BLaER1 treated with 17β-estradiol and CSF1 and Interleukin-3, amounts not matched to agents 10 nM and 100 nM (cell line): ENCODE data around the gene TMEM253.
A peak's percentile ranks its signal among the peaks of the same experiment; 100 is the strongest.

Experiments used
- H3K27ac ChIP-seq, 11 experiments: shearing (Covaris generic); formaldehyde crosslinking; 2 replicates each; pipeline ENCODE4 v1.8.1; 2022
- H3K27me3 ChIP-seq, 11 experiments: shearing (Covaris generic); formaldehyde crosslinking; 2 replicates each; pipeline ENCODE4 v1.8.1; 2022
- H3K36me3 ChIP-seq, 11 experiments: shearing (Covaris generic); formaldehyde crosslinking; 2 replicates each; pipeline ENCODE4 v1.8.1; 2022
- H3K4me1 ChIP-seq, 10 experiments: shearing (Covaris generic); formaldehyde crosslinking; 2 replicates each; pipeline ENCODE4 v1.8.1; 2022
- H3K4me2 ChIP-seq, 11 experiments: shearing (Covaris generic); formaldehyde crosslinking; 2 replicates each; pipeline ENCODE4 v1.8.1; 2022
- H3K4me3 ChIP-seq, 10 experiments: shearing (Covaris generic); formaldehyde crosslinking; 2 replicates each; pipeline ENCODE4 v1.8.1; 2022
- H3K9ac ChIP-seq, 11 experiments: shearing (Covaris generic); formaldehyde crosslinking; 2 replicates each; pipeline ENCODE4 v1.8.1; 2022
- H3K9me3 ChIP-seq, 11 experiments: shearing (Covaris generic); formaldehyde crosslinking; replicated peaks in 1 of 11; 2 replicates each; pipeline ENCODE4 v1.8.1; 2022
- H4K20me1 ChIP-seq, 11 experiments: shearing (Covaris generic); formaldehyde crosslinking; 2 replicates each; pipeline ENCODE4 v1.8.1; 2022
- Cebpa-rat ChIP-seq, 11 experiments: shearing (Covaris generic); IDR thresholded peaks; 2 replicates each; pipeline ENCODE4 v1.8.1; 2022

The TMEM253 gene

DNA sequence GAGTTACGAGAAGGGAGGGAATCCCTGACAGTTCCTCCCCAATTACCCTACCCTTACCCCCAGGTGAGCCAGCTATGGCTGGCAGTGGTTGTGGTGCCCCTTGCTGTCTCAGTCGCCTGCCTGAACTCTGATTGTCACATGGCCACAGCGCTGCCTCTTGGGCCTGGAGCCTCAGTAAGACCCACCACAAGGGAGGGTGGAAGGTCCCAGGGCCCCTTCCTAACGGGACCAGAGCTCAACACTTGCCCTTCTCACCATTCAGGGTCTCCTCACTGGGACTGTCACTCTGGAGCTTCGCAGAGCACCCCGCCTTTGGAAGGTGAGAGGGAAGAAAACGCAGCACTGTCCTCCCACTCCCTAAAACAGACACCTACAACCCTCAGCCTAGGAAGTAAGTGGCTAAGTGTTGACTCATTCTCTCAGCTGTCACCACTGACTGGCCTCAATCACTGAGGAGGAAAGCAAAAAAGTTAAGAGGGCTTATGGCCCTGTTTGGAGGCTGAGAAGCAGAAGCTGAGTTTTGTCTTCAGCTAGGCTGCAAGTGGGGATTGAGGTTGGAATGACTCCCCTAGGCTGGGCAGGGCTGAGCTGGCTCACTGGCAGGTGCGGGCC lies 1.0 kb downstream of the TMEM253 start:
- no peak overlapping the region for H3K27ac ChIP-seq
- H3K4me3 ChIP-seq, result no peak overlapping the region
- H3K9ac ChIP-seq, result no peak overlapping the region
- H3K27me3 ChIP-seq, result no peaks in the 10 kb centered on the region
- H3K4me1 ChIP-seq, result peaks cover 50 to 75% (median 66%) of the 10 kb centered on the region in 10 experiments
- H3K4me2 ChIP-seq, result peak overlapping the region; percentile 78 to 97 (median 89); a peak in 14 of 22 replicates
- no peak for TF ChIP-seq Cebpa-rat (IDR thresholded peaks at IDR 0.05)
- no peaks in the 10 kb centered on the region for H3K36me3 ChIP-seq
- H3K9me3 ChIP-seq, result no peaks in the 10 kb centered on the region
- H4K20me1 ChIP-seq, result peaks cover 0 to 7% (median 0%) of the 10 kb centered on the region in 11 experiments; a peak in 3 of 22 replicates

DNA sequence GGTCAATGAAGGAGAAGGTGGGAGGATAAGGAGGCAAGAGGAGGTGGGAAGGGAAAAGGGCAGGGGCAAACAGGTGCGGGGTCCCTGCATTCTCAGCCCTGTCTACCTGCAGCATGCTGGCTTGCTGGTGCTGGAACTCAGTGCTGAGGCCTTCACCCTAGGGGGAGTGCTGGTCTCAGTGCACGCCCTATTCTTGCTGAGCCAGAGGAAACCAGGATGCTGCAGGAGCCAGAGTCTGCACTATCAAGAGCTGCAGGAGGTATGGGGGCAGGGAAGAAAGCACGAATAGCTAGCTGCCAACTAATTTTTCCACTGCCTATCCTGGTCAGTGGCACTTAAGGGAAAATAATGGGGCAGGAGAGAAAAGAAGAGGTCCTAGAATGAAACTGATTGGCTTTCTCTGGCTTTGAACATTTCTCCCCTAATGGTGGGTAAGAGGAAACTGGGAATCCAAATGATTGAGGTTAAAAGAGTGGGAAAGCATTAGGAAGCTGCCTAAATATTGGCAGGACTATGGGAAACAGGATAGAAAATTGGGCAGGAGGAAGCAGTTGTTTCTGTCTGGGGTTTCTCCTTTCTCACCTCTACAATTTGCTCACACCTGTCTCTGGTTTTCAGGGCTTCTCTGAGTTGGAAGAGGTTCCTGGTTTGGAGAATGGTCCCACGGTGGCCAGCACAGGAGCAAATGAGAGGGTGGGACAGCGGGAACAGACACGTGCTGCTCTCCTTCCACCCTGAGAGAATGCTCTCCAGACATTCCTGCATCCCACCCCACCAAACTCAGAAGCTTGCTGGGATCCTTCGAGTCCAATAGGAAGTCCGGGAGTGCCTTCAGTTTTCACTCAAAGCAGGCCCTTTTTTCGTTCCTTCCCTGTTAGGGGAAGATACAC lies 1.9 kb downstream of the TMEM253 start:
- Histone ChIP-seq H3K36me3 (no peaks in the 10 kb centered on the region), H3K4me3 (peak overlapping the region; percentile 65 to 87 (median 80)), H3K4me1 (peaks cover 44 to 69% (median 59%) of the 10 kb centered on the region in 10 experiments), H3K27me3 (no peaks in the 10 kb centered on the region), H4K20me1 (no peaks in the 10 kb centered on the region), H3K9ac (peak overlapping the region; percentile 94 to 99 (median 98); a peak in 19 of 22 replicates), H3K4me2 (peak overlapping the region; percentile 78 to 97 (median 89)), H3K9me3 (no peaks in the 10 kb centered on the region), H3K27ac (peak overlapping the region in 7 of 11 experiments; percentile 95 to 100 (median 98); a peak in 9 of 22 replicates)
- no peak for TF ChIP-seq Cebpa-rat (IDR thresholded peaks at IDR 0.05)

DNA sequence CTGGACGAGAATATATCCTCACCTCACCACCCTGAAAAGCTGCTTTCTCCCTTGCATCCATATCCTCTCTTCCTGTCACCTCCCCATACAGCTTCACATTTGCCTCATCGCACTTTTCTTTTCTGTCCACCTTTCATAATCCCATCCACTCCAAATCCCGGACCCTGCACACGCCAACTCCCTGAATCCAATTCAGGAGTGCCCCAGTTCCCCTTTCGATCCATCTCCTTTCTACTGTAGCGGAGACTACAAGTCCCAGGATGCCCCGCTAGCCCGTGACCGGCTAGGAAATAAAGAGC lies 2.5 kb downstream of the TMEM253 start:
- peak overlapping the region; percentile 94 to 99 (median 98) for H3K9ac ChIP-seq
- H3K36me3 ChIP-seq, result no peaks in the 10 kb centered on the region
- H3K27me3 ChIP-seq, result no peaks in the 10 kb centered on the region
- peaks cover 44 to 69% (median 59%) of the 10 kb centered on the region in 10 experiments for H3K4me1 ChIP-seq
- TF ChIP-seq Cebpa-rat (IDR thresholded peaks at IDR 0.05), result no peak
- peak overlapping the region; percentile 65 to 87 (median 80) for H3K4me3 ChIP-seq
- no peaks in the 10 kb centered on the region for H4K20me1 ChIP-seq
- H3K27ac ChIP-seq, result peak overlapping the region; percentile 95 to 100 (median 98)
- peak overlapping the region; percentile 78 to 97 (median 89) for H3K4me2 ChIP-seq
- H3K9me3 ChIP-seq, result no peaks in the 10 kb centered on the region

DNA sequence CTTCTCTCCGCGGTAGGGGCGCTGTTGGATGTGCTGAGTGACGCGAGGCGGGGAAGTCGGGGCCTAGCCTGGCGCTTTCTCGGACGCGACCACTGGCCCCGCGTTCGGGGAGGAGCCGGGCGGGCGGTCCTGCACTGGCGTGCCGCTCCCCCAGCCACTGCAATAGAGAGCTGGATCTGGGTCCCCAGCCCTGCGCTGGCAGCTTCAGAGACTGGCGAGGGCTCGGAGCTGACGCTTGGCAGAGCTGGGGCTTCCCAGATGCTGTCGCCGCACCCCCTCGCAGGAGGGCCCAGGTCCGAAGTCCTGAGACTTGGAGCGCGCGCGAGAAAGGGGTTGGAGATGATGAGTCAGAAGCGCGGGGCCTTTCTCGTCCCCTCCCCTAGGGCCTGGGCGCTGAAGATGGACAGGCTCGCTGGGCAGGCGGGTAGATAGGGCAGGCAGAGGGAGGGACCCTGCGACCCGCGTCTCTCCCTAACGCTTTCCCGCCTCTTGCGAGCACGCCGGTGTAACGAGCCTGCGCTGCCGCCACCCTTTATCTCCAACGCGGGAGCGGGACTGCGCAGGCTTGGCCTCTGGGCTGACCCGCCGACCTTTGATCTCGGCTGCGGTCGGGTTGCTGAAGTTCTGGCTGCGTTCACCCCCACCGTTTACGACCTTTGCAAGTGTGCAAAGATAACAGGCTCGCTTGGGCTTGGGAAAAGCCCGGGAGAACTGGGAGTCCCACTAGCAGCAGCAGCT lies 3.0 kb downstream of the TMEM253 start:
- no peaks in the 10 kb centered on the region for H3K27me3 ChIP-seq

GRCh38 chr14:21104448-21105060 lies 3.7 kb downstream of the TMEM253 start:
- Histone ChIP-seq H3K9me3 (no peaks in the 10 kb centered on the region), H3K9ac (peak overlapping the region; percentile 94 to 99 (median 98)), H3K4me3 (peak overlapping the region; percentile 65 to 87 (median 80)), H3K27ac (peak overlapping the region; percentile 95 to 100 (median 98)), H3K4me1 (peaks cover 36 to 60% (median 51%) of the 10 kb centered on the region in 10 experiments), H3K4me2 (peak overlapping the region; percentile 78 to 97 (median 89)), H3K27me3 (no peaks in the 10 kb centered on the region), H3K36me3 (no peaks in the 10 kb centered on the region), H4K20me1 (no peaks in the 10 kb centered on the region)
- TF ChIP-seq Cebpa-rat (IDR thresholded peaks at IDR 0.05), result no peak

More for the DNA sequence above, 3.0 kb downstream of the TMEM253 start:
- Histone ChIP-seq H4K20me1 (no peaks in the 10 kb centered on the region), H3K9ac (peak overlapping the region; percentile 94 to 99 (median 98)), H3K4me3 (peak overlapping the region; percentile 65 to 87 (median 80)), H3K9me3 (no peaks in the 10 kb centered on the region), H3K4me1 (peaks cover 43 to 67% (median 57%) of the 10 kb centered on the region in 10 experiments), H3K27ac (peak overlapping the region; percentile 95 to 100 (median 98)), H3K4me2 (peak overlapping the region; percentile 78 to 97 (median 89)), H3K36me3 (no peaks in the 10 kb centered on the region)
- TF ChIP-seq Cebpa-rat (IDR thresholded peaks at IDR 0.05), result no peak

- TF ChIP-seq Cebpa-rat (IDR thresholded peaks at IDR 0.05), result no peak
- Histone ChIP-seq H3K4me1 (peaks cover 31 to 54% (median 46%) of the 10 kb centered on the region in 10 experiments), H3K36me3 (no peaks in the 10 kb centered on the region), H4K20me1 (no peaks in the 10 kb centered on the region), H3K27me3 (no peaks in the 10 kb centered on the region), H3K4me2 (peak overlapping the region; percentile 78 to 97 (median 89)), H3K9me3 (no peaks in the 10 kb centered on the region), H3K9ac (peak overlapping the region in 10 of 11 experiments; percentile 94 to 99 (median 98); a peak in 20 of 22 replicates), H3K4me3 (peak overlapping the region in 5 of 10 experiments; percentile 77 to 87 (median 80); a peak in 7 of 20 replicates), H3K27ac (peak overlapping the region in 8 of 11 experiments; percentile 95 to 100 (median 98); a peak in 10 of 22 replicates)
These were observed 4.2 kb downstream of the TMEM253 start for GRCh38 chr14:21105095-21105494.

DNA sequence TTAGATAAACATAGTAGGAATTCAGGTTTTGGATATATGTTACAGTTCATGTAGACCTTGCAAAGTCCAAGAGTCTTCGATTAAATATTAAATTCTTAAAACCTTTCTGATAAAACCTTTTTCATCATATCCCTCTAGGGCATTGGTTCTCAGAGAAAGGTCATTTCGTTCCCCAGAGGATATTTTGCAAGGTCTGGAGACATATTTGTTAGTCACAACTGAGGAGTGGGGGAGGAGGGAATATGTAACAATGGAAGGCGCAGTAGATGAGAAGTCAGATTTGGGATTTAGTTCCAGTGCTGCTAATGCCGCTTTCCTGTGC lies 5.3 kb downstream of the TMEM253 start:
- Histone ChIP-seq H3K9me3 (no peaks in the 10 kb centered on the region), H3K4me2 (peak overlapping the region in 10 of 11 experiments; percentile 3 to 52 (median 31); a peak in 14 of 22 replicates), H3K27me3 (no peaks in the 10 kb centered on the region), H3K27ac (no peak overlapping the region; a peak in 1 of 22 replicates), H3K4me1 (peaks cover 22 to 44% (median 37%) of the 10 kb centered on the region in 10 experiments), H3K36me3 (no peaks in the 10 kb centered on the region), H3K9ac (peak overlapping the region in 2 of 11 experiments; percentile 10 to 12; a peak in 2 of 22 replicates), H4K20me1 (no peaks in the 10 kb centered on the region), H3K4me3 (no peak overlapping the region)
- no peak for TF ChIP-seq Cebpa-rat (IDR thresholded peaks at IDR 0.05)

DNA sequence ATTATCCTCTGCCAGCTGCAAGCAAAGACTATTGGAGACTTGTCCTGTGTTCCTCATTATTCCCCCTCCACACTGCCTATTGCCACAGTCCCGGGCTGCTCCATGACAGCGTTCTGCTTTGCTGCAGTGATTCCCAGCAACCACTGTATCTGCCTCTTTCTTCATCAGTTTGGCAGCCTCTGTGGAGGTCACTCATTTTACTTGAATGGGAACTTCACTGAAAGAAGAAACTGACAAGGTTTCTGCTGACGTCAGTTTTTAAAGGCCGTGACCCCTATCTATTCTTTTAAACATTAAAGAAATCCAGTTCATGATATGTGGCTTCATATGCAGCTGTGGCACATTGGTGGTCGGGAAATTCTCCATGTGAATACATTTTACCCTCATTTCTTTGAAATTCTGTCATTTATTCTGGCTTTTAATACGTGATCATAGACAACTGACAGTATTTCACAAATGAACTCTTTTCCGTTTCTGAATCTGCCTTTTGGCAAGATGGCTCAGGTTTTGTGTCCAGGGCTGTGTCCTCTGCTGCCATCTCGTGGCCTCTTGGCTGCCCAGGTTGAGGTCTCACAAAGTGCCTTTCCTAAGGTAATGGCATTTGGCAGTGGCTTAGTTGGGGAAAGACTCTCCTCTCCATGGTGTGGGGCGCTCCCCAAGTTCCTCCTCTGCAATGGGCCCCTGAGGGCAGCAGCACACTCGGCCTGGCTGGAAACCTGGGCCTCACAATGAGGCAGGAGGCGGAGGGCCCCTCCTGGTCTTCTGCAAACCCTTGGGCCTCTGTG lies 5.8 kb downstream of the TMEM253 start:
- TF ChIP-seq Cebpa-rat (IDR thresholded peaks at IDR 0.05), result no peak
- Histone ChIP-seq H3K9me3 (no peaks in the 10 kb centered on the region), H3K4me1 (peaks cover 22 to 41% (median 36%) of the 10 kb centered on the region in 10 experiments), H3K36me3 (no peaks in the 10 kb centered on the region), H3K4me3 (no peak overlapping the region), H3K27me3 (no peaks in the 10 kb centered on the region), H3K27ac (no peak overlapping the region; a peak in 1 of 22 replicates), H4K20me1 (no peaks in the 10 kb centered on the region), H3K4me2 (peak overlapping the region in 10 of 11 experiments; percentile 3 to 52 (median 31); a peak in 14 of 22 replicates), H3K9ac (peak overlapping the region in 2 of 11 experiments; percentile 10 to 12; a peak in 3 of 22 replicates)
